AG04450 (cell line): ENCODE measurements around the gene NFATC2. TPM values are rescaled to one million over a fixed set of nuclear protein-coding genes. Genes with fewer than 3 reads are reported as not detected.
"Not testable (repeated sequence)": the region's sequence is repeated elsewhere in the genome, so short reads cannot be mapped to it uniquely, and the experiment has no call there.

ENCODE experiments used
- CTCF ChIA-PET: fragments of 300-600, 350-600 bp; formaldehyde crosslinking; extraction: SDS; loops from one replicate; lab custom pipeline; 2022; ENCODE audit warnings: antibody characterized with exemption, inconsistent platforms; lab: Charles Lee
- POLR2A ChIA-PET: fragments of 350-600 bp; formaldehyde crosslinking; extraction: SDS; loops from one replicate; lab custom pipeline; 2021; ENCODE audit warnings: antibody characterized with exemption, inconsistent platforms; lab: Yijun Ruan, JAX
- DNase-seq: peaks from one replicate; pipeline ENCODE4 v3.0.0-alpha.2; 2011; ENCODE audit warnings: low read depth, low spot score
- H3K27ac ChIP-seq: one replicate; pipeline ENCODE4 v1.5.1; 2012; ENCODE audit warnings: low read depth, low read length, control low read depth
- H3K27me3 ChIP-seq: one replicate; pipeline ENCODE4 v1.6.0; 2012; ENCODE audit warnings: low read length; ENCODE audit not compliant: control insufficient read depth, insufficient read depth
- H3K4me3 ChIP-seq: 2 replicates; pipeline ENCODE4 v1.5.1; 2011; ENCODE audit warnings: mild to moderate bottlenecking, low read depth, low read length, control low read depth
- H3K9me3 ChIP-seq: 2 replicates; pipeline ENCODE4 v1.5.1; 2012; ENCODE audit warnings: low read length; ENCODE audit not compliant: control insufficient read depth, insufficient read depth
- polyA plus RNA-seq: library from polyadenylated mRNA; depleted of rRNA; stranded (reverse); fragments of >200 nt; gene quantifications from 2 replicates; pipeline ENCODE4 v1.2.3, GENCODE V29; 2011
- TF ChIP-seq, protein P1 (sequence below): IDR thresholded peaks from 2 replicates; pipeline ENCODE4 v1.5.1; 2011; ENCODE audit warnings: low read depth, low read length, control low read depth, inconsistent platforms

NFATC2 gene
- polyA plus RNA-seq, 1 experiment: 0.07 TPM

DNA sequence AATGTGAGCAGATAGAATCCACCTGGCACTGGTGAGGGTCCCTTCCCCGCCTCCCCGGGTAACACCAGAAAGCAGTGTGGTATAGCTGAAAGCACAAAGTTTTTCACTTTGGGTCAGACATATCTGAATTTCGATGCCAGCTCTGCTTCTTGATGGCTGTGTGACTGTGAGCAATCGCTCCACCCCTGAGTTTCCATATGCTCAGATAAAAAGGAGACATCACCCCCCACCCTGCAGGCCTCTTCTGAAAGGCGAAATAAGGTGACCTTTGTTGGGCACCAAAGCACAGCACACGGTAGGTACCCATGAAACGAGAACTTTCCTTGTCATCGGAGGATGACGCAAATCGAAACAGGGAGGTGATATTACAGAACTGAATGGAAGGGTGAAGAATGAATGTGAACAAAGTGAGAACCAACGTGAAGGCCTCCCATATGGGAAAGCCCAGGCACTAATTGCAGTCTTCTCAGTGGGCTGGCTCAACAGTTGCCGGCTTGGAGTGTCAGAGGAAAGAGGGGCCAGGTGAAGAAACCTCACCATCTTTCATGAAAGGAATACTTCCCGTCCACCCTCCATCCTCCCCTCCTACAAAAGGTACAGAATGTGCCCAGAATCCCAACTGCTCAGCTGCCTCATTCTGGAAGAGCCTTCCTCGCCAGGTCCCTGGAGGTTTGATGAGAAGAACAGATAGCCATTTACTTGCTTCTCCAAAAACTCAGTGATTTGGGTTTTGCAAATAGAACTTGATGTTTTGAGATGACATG is 61.8 kb downstream of the NFATC2 start:
- Histone ChIP-seq H3K9me3 (0 out of 2 replicates have a peak, but pooled peaks cover 6% of the 10 kb centered on the region), H3K27ac (no peak overlapping the region), H3K27me3 (no peaks in the 10 kb centered on the region), H3K4me3 (no peak overlapping the region)
- ChIA-PET POLR2A (no interaction called here), CTCF (no interaction called here)
- TF ChIP-seq, protein P1, sequence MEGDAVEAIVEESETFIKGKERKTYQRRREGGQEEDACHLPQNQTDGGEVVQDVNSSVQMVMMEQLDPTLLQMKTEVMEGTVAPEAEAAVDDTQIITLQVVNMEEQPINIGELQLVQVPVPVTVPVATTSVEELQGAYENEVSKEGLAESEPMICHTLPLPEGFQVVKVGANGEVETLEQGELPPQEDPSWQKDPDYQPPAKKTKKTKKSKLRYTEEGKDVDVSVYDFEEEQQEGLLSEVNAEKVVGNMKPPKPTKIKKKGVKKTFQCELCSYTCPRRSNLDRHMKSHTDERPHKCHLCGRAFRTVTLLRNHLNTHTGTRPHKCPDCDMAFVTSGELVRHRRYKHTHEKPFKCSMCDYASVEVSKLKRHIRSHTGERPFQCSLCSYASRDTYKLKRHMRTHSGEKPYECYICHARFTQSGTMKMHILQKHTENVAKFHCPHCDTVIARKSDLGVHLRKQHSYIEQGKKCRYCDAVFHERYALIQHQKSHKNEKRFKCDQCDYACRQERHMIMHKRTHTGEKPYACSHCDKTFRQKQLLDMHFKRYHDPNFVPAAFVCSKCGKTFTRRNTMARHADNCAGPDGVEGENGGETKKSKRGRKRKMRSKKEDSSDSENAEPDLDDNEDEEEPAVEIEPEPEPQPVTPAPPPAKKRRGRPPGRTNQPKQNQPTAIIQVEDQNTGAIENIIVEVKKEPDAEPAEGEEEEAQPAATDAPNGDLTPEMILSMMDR: no peak
- DNase-seq: no peak

DNA sequence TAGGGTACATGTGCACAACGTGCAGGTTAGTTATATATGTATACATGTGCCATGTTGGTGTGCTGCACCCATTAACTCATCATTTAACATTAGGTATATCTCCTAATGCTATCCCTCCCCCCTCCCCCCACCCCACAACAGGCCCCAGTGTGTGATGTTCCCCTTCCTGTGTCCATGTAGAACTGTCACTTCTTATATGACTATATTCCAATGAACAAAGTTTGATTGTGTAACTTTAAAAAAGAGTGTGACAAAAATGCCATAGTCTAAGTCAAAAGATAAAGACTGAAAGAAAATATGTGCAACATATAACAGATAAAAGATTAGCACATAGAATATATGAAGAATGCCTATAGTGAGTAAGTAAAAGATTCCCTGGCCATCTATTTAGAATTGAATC is 66.4 kb downstream of the NFATC2 start:
- H3K27ac ChIP-seq, CTCF ChIA-PET, POLR2A ChIA-PET, DNase-seq, H3K4me3 ChIP-seq, H3K27me3 ChIP-seq, H3K9me3 ChIP-seq: not testable (repeated sequence)

DNA sequence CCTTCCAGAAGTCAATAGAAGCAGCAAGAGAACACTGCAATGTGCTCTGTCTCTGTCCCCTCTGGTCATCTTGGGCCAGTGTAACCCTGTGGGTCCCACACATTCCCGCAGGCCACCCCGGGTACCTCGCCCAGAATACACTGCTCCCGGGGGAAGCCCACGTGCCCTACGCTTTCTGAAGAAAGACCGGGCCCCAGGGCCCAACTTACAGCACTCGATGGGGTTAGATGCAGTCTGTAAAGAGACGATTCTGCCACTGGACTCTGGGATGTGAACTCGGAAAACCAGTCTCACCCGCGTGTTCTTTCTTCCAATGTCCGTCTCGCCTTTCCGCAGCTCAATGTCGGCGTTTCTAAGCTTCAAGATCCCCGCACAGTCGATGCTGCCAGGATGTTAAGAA is 68.7 kb downstream of the NFATC2 start:
- ChIA-PET CTCF (interaction anchor here (1.1 kb wide), 1 partner anchor 121 kb away, joined by 10 read pairs; no protein-coding TSS in a partner anchor), POLR2A (no interaction called here)
- TF ChIP-seq, protein P1: no peak

DNA sequence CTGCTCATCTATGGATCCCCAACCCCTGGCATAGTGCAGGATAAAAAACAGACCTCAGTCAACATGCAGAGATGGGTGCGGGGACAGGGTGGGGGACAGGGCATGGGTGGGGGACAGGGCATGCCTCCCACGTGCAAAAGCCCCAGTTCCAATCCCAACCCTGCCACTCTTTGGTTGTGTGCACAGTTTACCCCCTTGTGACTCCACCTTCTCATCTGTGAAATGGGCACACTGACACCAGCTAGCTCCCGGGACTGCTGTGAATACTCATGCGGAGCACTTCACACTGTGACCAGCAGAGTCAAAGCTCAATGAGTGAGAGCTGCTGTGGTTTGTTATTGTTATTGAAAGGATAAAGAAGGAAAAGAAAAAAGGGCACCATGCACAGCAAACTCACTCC is 69.3 kb downstream of the NFATC2 start:
- DNase-seq: no peak
- Histone ChIP-seq H3K9me3 (0 out of 2 replicates have a peak, but pooled peaks cover 6% of the 10 kb centered on the region), H3K4me3 (no peak overlapping the region), H3K27ac (no peak overlapping the region), H3K27me3 (no peaks in the 10 kb centered on the region)
- POLR2A ChIA-PET: no interaction called here
- CTCF ChIA-PET: interaction anchor here (1.1 kb wide), 1 partner anchor 122 kb away, joined by 10 read pairs; no protein-coding TSS in a partner anchor
- TF ChIP-seq, protein P1: no peak

More for the DNA sequence above, 68.7 kb downstream of the NFATC2 start:
- H3K27me3 ChIP-seq: no peaks in the 10 kb centered on the region
- no peak for DNase-seq
- H3K9me3 ChIP-seq: 0 out of 2 replicates have a peak, but pooled peaks cover 6% of the 10 kb centered on the region
- H3K4me3 ChIP-seq: no peak overlapping the region
- H3K27ac ChIP-seq: no peak overlapping the region

DNA sequence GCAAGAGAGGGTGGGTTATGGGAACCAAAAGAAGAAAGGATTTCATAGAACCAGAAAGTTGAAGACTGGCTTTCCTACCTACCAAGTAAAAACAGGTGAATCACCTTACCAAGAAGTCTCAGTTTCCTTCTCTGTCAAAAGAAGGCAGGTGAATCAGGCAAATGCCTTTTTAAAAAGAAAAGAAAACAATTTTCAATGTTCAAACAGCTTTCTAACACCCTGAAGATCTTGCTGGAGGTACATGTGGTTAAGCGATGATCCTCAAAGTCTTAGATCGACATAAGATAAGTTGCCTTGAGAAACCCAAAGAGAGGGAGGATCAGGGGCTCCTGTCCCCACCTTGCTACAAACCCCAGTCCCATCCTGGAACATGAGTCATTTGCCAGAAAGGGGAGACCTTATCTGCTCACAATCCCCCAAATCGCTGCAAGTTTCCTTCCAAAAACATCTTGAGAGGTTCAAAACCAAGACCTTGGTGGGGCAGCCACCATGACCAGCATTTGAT is 71.6 kb downstream of the NFATC2 start:
- H3K9me3 ChIP-seq: no peaks in the 10 kb centered on the region
- TF ChIP-seq, protein P1: no peak
- no peak overlapping the region for H3K27ac ChIP-seq
- POLR2A ChIA-PET: no interaction called here
- DNase-seq: no peak
- H3K27me3 ChIP-seq: no peaks in the 10 kb centered on the region
- CTCF ChIA-PET: interaction anchor here (0.8 kb wide), 1 partner anchor 124 kb away, joined by 3 read pairs; no protein-coding TSS in a partner anchor
- H3K4me3 ChIP-seq: no peak overlapping the region
